Mesothelial cell of epicardium (in vitro differentiated cells): ENCODE results near the gene CLTB. TPM values are rescaled to one million over a fixed set of nuclear protein-coding genes. Genes with fewer than 3 reads are reported as not detected.

ENCODE experiments used
- DNase-seq, 2 experiments: peaks; one replicate each; pipeline ENCODE4 v3.0.0; 2021; ENCODE audit warnings: low spot score in 2 of 2; ENCODE audit not compliant: unreplicated experiment in 2 of 2
- H3K27ac Mint-ChIP-seq: 2 replicates; pipeline ENCODE4 v1.8.0; 2021; ENCODE audit warnings: mixed read lengths
- H3K27me3 Mint-ChIP-seq: 2 replicates; pipeline ENCODE4 v1.8.0; 2021; ENCODE audit warnings: low read depth, mixed read lengths
- H3K36me3 Mint-ChIP-seq: 2 replicates; pipeline ENCODE4 v1.8.0; 2021; ENCODE audit warnings: mixed read lengths
- H3K4me1 Mint-ChIP-seq: 2 replicates; pipeline ENCODE4 v1.8.0; 2021; ENCODE audit warnings: mixed read lengths
- H3K4me3 Mint-ChIP-seq: 2 replicates; pipeline ENCODE4 v1.8.0; 2021; ENCODE audit warnings: mild to moderate bottlenecking, moderate library complexity, mixed read lengths
- H3K9me3 Mint-ChIP-seq: 2 replicates; pipeline ENCODE4 v1.8.0; 2021; ENCODE audit warnings: mixed read lengths
- CTCF ChIP-seq: fragments of 200-600 bp; sonication (generic); IDR thresholded peaks from one replicate; pipeline ENCODE4 v1.5.0; 2021; ENCODE audit warnings: antibody characterized with exemption; ENCODE audit not compliant: unreplicated experiment
- total RNA-seq: library from RNA; stranded (reverse); gene quantifications from 3 replicates; pipeline ENCODE4 v1.2.1, GENCODE V29; 2021

CLTB gene
- total RNA-seq, 1 donor from 2014 or later, result 43.3 TPM

- DNase-seq, result no peak
- no peak overlapping the region for H3K4me3 Mint-ChIP-seq
- TF ChIP-seq CTCF, result no peak
- no peak overlapping the region for H3K27ac Mint-ChIP-seq
- H3K36me3 Mint-ChIP-seq, result peaks cover 16% of the 10 kb centered on the region
- no peaks in the 10 kb centered on the region for H3K27me3 Mint-ChIP-seq
- H3K4me1 Mint-ChIP-seq, result peaks cover 20% of the 10 kb centered on the region
- H3K9me3 Mint-ChIP-seq, result no peaks in the 10 kb centered on the region
Observed at GRCh38 chr5:176384991-176385390, 31.3 kb downstream of the CLTB start.

GRCh38 chr5:176384366-176384930, 31.9 kb downstream of the CLTB start:
- Mint-ChIP-seq H3K27me3 (no peaks in the 10 kb centered on the region), H3K4me1 (peaks cover 17% of the 10 kb centered on the region), H3K4me3 (no peak overlapping the region), H3K9me3 (no peaks in the 10 kb centered on the region), H3K36me3 (peaks cover 21% of the 10 kb centered on the region), H3K27ac (no peak overlapping the region)
- TF ChIP-seq CTCF, result no peak
- no peak for DNase-seq

DNA sequence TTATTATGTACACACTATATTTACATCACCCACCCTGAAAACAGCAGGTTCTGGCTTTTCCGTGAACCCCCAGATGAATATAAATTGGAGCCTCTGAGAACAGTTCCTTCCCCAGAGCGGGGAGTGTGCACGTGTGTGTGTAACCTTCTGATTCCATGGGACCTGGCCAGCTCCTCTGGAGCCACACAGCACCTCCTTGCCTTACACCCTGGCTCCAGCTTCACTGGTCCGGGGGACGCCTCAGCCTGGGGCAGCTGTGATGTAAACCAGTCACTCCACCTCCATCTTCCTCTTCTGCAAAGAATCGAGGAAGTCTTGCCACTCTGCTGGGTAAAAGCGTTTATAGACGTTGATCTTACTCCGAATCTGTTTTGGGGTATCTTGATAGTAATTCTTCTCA, 32.4 kb downstream of the CLTB start:
- Mint-ChIP-seq H3K27me3 (no peaks in the 10 kb centered on the region), H3K36me3 (peaks cover 23% of the 10 kb centered on the region), H3K27ac (no peak overlapping the region), H3K9me3 (no peaks in the 10 kb centered on the region), H3K4me3 (no peak overlapping the region), H3K4me1 (peaks cover 13% of the 10 kb centered on the region)
- no peak for TF ChIP-seq CTCF
- DNase-seq, result no peak

GRCh38 chr5:176383248-176383905, 33.0 kb downstream of the CLTB start:
- H3K36me3 Mint-ChIP-seq, result peaks cover 23% of the 10 kb centered on the region
- H3K9me3 Mint-ChIP-seq, result no peaks in the 10 kb centered on the region
- H3K4me3 Mint-ChIP-seq, result no peak overlapping the region
- H3K27me3 Mint-ChIP-seq, result no peaks in the 10 kb centered on the region
- H3K27ac Mint-ChIP-seq, result no peak overlapping the region
- no peak for DNase-seq
- H3K4me1 Mint-ChIP-seq, result peaks cover 13% of the 10 kb centered on the region
- no peak for TF ChIP-seq CTCF

- no peak for TF ChIP-seq CTCF
- Mint-ChIP-seq H3K27me3 (no peaks in the 10 kb centered on the region), H3K9me3 (no peaks in the 10 kb centered on the region), H3K4me3 (no peak overlapping the region), H3K4me1 (peaks cover 11% of the 10 kb centered on the region), H3K27ac (no peak overlapping the region), H3K36me3 (peaks cover 24% of the 10 kb centered on the region)
- no peak for DNase-seq
Observed at GRCh38 chr5:176382721-176383120, 33.6 kb downstream of the CLTB start.
